ENCODE results near the gene WFDC2.
"Not testable (repeated sequence)": the region's sequence is repeated elsewhere in the genome, so short reads cannot be mapped to it uniquely, and the experiment has no call there.

WFDC2 gene

DNA sequence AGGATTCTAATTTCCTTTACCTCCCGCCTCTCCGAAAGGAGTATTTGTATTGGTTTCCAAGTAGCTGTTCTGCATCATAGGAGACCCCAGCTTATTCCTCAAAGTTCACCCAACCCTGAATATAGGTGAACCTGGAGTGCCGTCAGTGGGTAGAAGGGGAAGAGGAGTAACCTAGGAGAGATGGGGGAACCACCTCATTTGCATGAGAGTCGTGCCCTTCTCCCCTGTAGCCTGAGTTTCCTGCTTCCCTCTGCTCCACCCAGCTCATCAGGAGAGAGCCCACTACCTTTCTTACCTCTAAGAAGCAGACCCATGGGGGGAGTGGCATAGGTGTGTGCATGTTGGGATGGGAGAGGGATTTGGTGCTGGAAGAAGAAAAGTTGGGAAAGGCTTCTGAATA, 17.3 kb upstream of the WFDC2 start:
- DNase-seq (ENCODE audit: low read depth in 2 of 2), result no peak

DNA sequence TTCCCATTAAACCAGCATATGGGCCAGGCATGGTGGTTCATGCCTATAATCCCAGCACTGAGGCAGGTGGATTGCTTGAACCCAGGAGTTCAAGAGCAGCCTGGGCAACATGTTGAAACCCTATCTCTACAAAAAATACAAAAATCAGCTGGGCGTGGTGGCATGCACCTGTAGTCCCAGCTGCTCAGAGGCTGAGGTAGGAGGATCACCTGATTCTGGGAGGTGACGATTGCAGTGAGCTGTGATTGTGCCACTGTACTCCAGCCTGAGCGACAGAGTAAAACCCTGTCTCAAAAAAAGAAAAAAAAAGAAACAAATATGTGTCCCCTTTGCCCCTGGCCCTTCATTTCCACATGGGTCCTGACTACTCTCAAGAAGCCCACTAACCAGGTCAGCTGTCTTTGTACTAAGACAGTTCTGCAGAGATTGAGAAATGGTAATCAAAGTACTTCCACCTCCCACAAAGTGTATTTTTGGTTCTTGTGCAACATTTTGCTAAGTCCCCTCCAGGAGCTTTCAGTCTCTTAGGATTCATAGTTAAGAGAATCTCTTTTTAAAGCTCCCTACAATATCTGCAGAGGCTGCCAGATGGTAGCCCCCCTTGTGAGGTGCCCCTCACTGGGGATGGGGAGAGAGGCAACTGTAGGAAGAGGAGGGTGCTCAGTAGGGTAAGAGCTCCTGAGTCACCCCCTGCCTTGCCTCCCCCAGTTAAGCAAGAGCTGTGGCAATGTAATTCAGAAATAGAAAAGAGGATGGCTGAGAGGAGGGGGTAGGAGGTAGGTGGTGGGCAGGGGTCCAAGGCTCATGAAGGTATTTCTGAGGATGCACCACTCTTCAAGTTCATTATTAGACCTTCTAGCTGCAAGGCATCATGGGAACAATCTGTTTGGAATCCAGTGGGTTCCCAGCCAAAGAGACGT, 16.5 kb upstream of the WFDC2 start:
- no peak for DNase-seq (ENCODE audit: low read depth in 2 of 2)

- peak in 1 of 2 donors; percentile 28 for DNase-seq (ENCODE audit: low read depth in 2 of 2)
Observed at GRCh38 chr20:45456632-45457031, 12.9 kb upstream of the WFDC2 start.

GRCh38 chr20:45459606-45460005, 9.9 kb upstream of the WFDC2 start:
- DNase-seq (ENCODE audit: low read depth in 2 of 2), result no peak

DNA sequence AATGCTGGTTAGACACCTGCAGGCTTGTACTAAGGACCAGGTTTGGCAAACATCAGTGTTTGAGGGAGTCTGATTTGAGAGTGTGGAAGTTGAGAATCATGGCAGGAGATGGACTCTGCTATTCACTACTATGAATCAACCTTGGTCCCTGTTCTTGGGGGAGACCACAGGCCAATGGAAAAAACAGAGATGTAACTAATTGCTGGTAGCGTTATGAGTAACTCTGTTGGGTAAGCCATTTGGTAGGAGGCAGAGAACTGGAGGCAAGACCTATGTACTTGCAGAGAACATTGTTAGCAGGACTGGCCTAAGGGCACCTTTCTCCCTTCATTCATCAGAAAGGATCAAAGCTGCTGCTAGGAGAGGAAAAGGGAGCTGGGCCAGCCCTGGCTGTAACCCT, 8.3 kb upstream of the WFDC2 start:
- no peak for DNase-seq (ENCODE audit: low read depth in 2 of 2)

DNA sequence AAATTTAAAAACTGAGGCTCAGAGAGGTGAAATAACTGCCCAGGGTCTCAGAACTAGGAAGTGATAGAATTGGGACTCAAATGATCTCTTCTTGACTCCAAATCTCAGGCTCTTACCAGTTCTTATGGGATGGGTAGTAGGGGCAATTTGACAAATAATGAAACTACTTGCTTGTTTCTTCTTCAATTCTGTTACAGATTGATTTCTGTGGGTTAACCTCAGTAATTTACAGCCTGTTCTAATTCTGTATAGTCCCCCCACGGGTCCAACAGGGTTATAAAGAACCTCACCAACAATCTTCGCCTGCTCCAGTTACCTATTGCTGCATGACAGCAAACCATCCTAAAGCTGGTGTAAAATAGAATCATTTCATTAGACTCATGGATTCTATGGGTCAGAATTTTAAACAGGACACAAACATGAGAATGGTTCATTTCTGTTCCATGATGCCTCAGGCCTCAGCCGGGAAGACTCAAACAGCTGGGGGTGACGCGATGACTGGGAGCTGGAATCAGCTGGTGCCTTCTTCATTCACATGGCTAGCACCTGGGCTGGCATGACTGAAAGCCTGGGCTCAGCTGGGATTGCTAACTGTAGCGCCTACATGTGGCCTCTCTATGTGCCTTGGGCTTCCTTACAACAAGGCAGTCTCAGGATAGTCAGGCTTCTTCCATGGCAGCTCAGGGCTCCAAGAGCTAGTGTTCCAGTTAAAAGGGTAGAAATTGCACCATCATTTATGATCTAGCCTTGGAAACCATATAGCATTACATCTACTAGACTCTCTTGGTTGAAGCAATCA, 6.6 kb upstream of the WFDC2 start:
- DNase-seq (ENCODE audit: low read depth in 2 of 2), result no peak

DNA sequence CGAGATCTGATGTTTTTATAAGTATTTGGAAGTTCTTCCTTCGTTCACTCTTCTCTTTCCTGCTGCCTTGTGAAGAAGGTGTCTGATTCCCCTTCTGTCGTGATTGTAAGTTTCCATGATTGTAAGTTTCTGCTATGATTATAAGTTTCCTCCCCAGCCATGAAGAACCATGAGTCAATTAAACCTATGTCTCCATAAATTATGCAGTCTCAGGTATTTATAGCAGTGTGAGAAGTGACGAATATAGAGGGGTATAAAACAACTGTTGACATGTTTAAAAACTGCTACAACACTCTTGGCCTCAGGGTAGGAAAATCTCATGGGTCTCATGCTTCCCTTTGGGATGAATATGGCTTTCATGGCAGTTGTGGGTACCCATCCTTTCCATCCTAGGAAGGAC, 5.8 kb upstream of the WFDC2 start:
- no peak for DNase-seq (ENCODE audit: low read depth in 2 of 2)

DNA sequence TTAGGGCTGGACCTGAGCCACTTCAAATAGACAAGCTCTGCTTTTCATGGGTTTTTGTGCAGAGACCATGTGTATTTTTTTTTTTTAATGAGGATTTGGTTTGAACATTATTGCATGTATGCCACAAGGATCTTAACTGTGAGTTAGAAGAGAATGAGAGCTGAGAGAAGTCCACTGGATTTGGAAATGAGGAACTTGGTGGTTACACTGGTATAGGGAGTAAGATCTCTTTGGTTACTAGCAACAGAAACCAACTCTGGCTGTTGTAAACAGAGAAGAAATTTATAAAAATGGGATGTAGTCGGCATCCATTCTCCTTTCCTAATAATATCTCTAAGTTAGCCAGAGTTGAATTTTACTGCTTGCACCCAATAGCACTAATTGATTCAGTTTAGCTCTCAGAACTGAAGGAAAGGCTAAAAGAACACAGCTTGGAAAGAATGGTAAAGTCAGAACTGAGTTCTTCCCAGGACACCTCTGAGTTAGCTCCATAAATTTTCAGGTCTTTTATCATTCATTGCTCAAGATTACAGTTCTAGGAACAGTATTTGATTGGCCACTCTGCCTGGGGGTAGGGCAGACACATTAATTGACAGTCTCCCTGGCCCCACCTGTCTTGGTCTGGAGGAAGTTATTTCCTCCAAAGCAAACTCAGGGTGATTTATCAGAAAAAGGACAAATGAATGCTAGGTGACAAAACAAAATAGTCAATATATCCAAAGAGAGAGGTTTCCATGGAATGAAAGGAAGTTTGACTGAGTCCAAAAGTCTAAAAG, 3.9 kb upstream of the WFDC2 start:
- no peak for DNase-seq (ENCODE audit: low read depth in 2 of 2)

DNA sequence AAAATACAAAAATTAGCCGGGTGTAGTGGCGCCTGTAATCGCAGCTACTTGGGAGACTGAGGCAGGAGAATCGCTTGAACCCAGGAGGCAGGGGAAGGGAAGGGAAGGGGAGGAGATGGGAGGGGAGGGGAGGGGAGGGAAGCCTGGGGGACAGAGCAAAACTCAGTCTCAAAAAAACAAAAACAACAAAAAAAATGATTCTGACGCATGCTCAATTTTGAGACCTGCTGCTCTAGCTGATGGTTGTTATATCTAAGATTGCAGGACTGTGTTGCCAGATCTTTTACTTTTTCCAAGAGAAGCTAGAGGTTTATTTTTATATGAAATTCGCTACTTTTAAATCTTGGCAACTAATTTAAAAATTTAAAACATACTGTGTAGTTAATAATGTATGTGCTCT, 2.4 kb upstream of the WFDC2 start:
- DNase-seq (ENCODE audit: low read depth in 2 of 2), result no peak

- DNase-seq (ENCODE audit: low read depth in 2 of 2), result no peak
Observed at GRCh38 chr20:45467861-45468260, 1.7 kb upstream of the WFDC2 start.

DNA sequence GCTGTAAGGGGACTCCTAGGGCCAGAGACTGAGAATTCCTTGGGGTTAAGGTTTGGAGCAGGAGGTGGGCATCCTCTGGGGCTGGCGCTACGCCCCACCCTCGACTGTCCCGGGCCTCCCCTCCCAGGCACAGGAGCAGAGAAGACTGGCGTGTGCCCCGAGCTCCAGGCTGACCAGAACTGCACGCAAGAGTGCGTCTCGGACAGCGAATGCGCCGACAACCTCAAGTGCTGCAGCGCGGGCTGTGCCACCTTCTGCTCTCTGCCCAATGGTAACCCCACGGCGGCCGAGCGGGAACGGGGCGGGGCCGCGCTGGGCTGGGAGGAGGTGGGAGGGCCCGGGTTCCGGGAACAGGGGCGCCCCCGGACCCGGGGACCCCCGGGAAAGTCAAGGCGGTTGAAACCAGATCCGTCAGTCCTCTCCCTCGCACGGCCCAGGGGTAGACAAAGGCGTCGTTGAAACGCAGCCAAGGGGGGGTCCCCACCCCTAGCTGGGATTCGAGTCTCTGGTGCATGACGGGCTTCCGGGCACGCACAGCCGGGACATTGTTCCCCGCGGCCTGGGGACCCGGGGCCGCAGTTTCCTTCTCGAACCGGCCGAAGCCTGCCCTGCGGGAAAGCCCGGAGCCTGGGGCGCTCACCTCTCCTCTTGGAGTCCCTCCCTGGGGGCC, 844 bp downstream of the WFDC2 start:
- peak in 1 of 2 donors; percentile 6 for DNase-seq (ENCODE audit: low read depth in 2 of 2)

DNA sequence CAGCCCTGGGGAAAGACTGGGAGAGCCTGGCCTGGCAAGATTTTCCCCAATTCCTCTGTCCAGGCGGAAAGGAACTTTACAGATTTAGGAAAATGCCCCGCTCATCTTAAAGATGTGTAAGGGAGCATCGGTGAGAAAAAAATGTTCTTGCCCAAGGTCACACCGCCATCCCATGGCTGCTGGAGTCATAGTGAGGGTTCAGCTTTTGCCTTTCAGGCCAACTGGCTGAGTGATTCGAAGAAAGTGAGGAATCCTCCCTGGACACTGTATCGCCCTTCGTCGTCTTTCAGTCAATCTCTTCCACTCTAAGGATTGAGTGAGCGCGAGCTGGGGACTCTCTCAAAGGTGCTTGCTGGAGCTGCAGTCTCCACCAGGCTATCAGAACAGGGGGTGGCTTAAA, 1.4 kb downstream of the WFDC2 start:
- DNase-seq (ENCODE audit: low read depth in 2 of 2), result no peak

- not testable (repeated sequence) for DNase-seq (ENCODE audit: low read depth in 2 of 2)
Observed at GRCh38 chr20:45472286-45472685, 2.7 kb downstream of the WFDC2 start.

DNA sequence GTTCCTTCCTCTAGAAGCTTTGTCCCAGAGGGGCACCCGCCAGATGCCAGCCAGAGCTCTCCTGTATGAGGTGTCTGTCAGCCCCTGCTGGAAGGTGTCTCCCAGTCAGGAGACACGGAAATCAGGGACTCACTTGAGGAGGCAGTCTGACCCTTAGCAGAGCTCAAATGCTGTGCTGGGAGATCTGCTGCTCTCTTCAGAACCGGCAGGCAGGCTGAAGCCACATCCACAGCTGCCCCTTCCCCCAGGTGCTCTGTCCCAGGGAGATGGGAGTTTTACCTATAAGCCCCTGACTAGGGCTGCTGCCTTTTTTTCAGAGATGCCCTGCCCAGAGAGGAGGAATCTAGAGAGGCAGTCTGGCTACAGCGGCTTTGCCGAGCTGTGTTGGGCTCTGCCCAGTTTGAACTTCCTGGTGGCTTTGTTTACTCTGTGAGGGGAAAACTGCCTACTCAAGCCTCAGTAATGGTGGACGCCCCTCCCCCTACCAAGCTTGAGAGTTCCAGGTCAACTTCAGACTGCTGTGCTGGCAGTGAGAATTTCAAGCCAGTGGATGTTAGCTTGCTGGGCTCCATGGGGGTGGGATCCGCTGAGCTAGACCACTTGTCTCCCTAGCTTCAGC, 8.1 kb downstream of the WFDC2 start:
- not testable (repeated sequence) for DNase-seq (ENCODE audit: low read depth in 2 of 2)

GRCh38 chr20:45479822-45480221, 10.3 kb downstream of the WFDC2 start:
- DNase-seq (ENCODE audit: low read depth in 2 of 2), result no peak

GRCh38 chr20:45484676-45485075, 15.1 kb downstream of the WFDC2 start:
- no peak for DNase-seq (ENCODE audit: low read depth in 2 of 2)

DNA sequence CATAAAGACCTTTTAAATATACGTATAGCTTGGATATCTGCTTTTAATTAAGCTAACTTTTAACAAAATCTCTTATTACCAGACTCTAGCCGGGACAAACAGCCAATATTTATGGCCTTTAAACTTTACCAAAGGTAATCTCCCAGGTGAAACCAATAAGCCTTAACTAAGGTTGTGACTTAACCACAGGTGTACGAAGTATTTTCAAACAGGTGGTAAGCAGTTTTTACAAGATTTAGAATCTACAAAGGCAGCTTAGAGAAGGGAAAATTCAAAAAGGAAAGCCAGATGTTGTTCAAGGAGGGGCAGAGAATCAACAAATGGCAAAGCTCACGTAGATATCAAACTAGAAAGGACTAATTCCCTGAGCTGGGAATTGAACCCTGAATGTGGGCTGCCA, 15.8 kb downstream of the WFDC2 start:
- no peak for DNase-seq (ENCODE audit: low read depth in 2 of 2)

DNA sequence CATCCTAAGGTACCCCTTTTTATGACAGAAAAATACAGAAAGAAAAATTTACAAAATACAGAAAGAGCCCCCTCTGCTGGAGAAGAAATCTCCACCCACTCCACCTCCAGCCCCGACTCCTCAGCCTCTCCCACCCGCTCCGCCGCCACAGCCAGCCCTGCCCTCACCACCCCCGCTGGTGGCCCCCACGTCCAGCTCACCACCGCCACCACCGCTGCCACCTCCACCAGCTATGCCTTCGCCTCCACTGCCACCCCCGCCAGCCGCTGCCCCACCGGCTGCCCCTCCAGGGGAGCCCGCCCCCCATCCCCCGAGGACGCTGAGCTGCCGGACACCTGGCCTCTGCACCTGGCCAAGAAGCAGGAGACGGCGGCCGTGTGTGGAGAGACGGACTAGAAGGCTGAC, 17.7 kb downstream of the WFDC2 start:
- no peak for DNase-seq (ENCODE audit: low read depth in 2 of 2)

GRCh38 chr20:45489083-45489531, 19.6 kb downstream of the WFDC2 start:
- no peak for DNase-seq (ENCODE audit: low read depth in 2 of 2)

DNA sequence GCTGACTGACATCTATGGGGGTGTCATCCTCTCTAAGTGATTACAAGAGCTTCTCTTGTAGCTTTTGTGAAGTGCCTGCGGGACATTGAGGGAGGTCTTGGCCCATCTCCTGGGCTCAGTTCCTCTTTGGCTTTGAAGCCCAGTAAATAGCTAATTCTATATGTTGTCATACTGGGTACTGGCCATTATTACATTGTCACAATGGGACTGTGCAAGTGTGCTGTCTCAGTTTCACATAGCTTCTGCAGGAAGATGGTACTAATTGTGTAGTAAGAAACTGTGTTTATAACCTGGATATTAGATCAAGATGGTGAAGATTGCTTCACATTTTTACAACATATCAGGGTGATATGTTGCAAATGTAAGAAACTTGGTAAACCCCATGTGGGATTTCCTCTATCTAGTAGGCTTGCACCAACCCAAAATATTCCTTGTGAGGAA, 26.0 kb downstream of the WFDC2 start:
- no peak for DNase-seq (ENCODE audit: low read depth in 2 of 2)

DNA sequence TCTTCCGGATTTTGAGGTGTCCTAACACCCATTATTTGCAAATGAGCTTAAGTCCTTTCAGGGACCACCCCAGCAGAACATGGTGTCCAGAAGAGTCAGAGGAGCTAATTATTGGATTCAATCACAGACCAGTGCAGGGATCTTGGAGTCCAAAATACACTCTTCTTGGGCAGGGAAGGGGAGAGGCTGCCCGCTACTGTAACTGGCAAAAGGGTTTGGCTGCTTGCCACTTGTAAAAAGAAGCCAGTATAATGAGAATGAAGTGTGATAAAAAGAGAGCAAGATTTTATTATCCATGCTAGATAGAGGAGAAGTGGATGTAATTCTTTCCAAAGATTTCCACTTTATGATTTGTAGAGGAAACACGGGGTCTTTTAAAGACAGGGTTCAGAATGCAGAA, 26.6 kb downstream of the WFDC2 start:
- no peak for DNase-seq (ENCODE audit: low read depth in 2 of 2)

Data from activated CD4-positive, alpha-beta T cell treated with anti-CD3 and anti-CD28 coated beads for 24 hours (primary cell).